ENCODE results near the gene CSF1. TPM values are rescaled to one million over a fixed set of nuclear protein-coding genes. Genes with fewer than 3 reads are reported as not detected.
A peak's percentile ranks its signal among the peaks of the same experiment; 100 is the strongest.

CSF1 gene
- total RNA-seq, 1 donor from 2014 or later = 16.7 TPM

- intact Hi-C loops (cut with DNase I) = no loop called here
- DNase-seq (ENCODE audit: low spot score) = no peak
These were observed 29.4 kb upstream of the CSF1 start for GRCh38 chr1:109880971-109881894.

- DNase-seq (ENCODE audit: low spot score) = no peak
- intact Hi-C loops (cut with DNase I) = no loop called here
These were observed 28.8 kb upstream of the CSF1 start for GRCh38 chr1:109881906-109882287.

- DNase-seq (ENCODE audit: low spot score) = no peak
- intact Hi-C loops (cut with DNase I) = no loop called here
These were observed 28.1 kb upstream of the CSF1 start for GRCh38 chr1:109882288-109883245.

GRCh38 chr1:109883248-109883955, 27.2 kb upstream of the CSF1 start:
- intact Hi-C loops (cut with DNase I) = no loop called here
- DNase-seq (ENCODE audit: low spot score) = no peak

GRCh38 chr1:109884242-109884891, 26.3 kb upstream of the CSF1 start:
- intact Hi-C loops (cut with DNase I) = no loop called here
- DNase-seq (ENCODE audit: low spot score) = peak; percentile 70

GRCh38 chr1:109885589-109885988, 25.1 kb upstream of the CSF1 start:
- DNase-seq (ENCODE audit: low spot score) = peak; percentile 36
- intact Hi-C loops (cut with DNase I) = no loop called here

- intact Hi-C loops (cut with DNase I) = no loop called here
These were observed 23.8 kb upstream of the CSF1 start for GRCh38 chr1:109886827-109887226.

GRCh38 chr1:109887271-109887670, 23.4 kb upstream of the CSF1 start:
- DNase-seq (ENCODE audit: low spot score) = peak; percentile 55
- intact Hi-C loops (cut with DNase I) = no loop called here

More at GRCh38 chr1:109886827-109887226, 23.8 kb upstream of the CSF1 start:
- peak; percentile 84 for DNase-seq (ENCODE audit: low spot score)

GRCh38 chr1:109887884-109888283, 22.8 kb upstream of the CSF1 start:
- intact Hi-C loops (cut with DNase I) = no loop called here
- peak; percentile 59 for DNase-seq (ENCODE audit: low spot score)

- DNase-seq (ENCODE audit: low spot score) = peak; percentile 9
- intact Hi-C loops (cut with DNase I) = no loop called here
These were observed 21.6 kb upstream of the CSF1 start for GRCh38 chr1:109889094-109889493.

- intact Hi-C loops (cut with DNase I) = loop anchor here (5.0 kb wide), 1 partner anchor 38 kb away; no protein-coding TSS in a partner anchor
- peak; percentile 71 for DNase-seq (ENCODE audit: low spot score)
These were observed 20.3 kb upstream of the CSF1 start for GRCh38 chr1:109890115-109890953.

- intact Hi-C loops (cut with DNase I) = loop anchor here (5.0 kb wide), 1 partner anchor 40 kb away; no protein-coding TSS in a partner anchor
- DNase-seq (ENCODE audit: low spot score) = peak; percentile 71
These were observed 18.7 kb upstream of the CSF1 start for GRCh38 chr1:109891930-109892329.

- intact Hi-C loops (cut with DNase I) = loop anchor here (5.0 kb wide), 1 partner anchor 40 kb away; no protein-coding TSS in a partner anchor
- DNase-seq (ENCODE audit: low spot score) = no peak
These were observed 17.9 kb upstream of the CSF1 start for GRCh38 chr1:109892561-109893368.

GRCh38 chr1:109893532-109894171, 17.0 kb upstream of the CSF1 start:
- no peak for DNase-seq (ENCODE audit: low spot score)
- intact Hi-C loops (cut with DNase I) = loop anchor here (5.0 kb wide), 1 partner anchor 41 kb away; no protein-coding TSS in a partner anchor

GRCh38 chr1:109894823-109895719, 15.6 kb upstream of the CSF1 start:
- DNase-seq (ENCODE audit: low spot score) = no peak
- intact Hi-C loops (cut with DNase I) = loop anchor here (5.0 kb wide), 2 partner anchors 43 to 103 kb away; no protein-coding TSS in a partner anchor

Data from cardiac septum (tissue), 1 donor.